ENCODE measurements around the gene C18orf54. TPM values are rescaled to one million over a fixed set of nuclear protein-coding genes. Genes with fewer than 3 reads are reported as not detected.

The C18orf54 gene
- total RNA-seq, 1 donor from 2014 or later, result 40.1 TPM

- no peaks in the 10 kb centered on the region for H3F3A ChIP-seq (ENCODE audit: low read depth)
- DNase-seq (ENCODE audit: low spot score), result no peak
- Mint-ChIP-seq H3K9me3 (no peaks in the 10 kb centered on the region), H3K4me1 (no peaks in the 10 kb centered on the region), H3K27me3 (ENCODE audit: insufficient read depth, low read depth) (no peaks in the 10 kb centered on the region), H3K4me3 (no peak overlapping the region), H3K36me3 (no peaks in the 10 kb centered on the region), H3K27ac (no peak overlapping the region)
- no peak overlapping the region for H3K27ac ChIP-seq
- H3K4me3 ChIP-seq, result no peak overlapping the region
- H3K9me3 ChIP-seq (ENCODE audit: low read depth), result no peaks in the 10 kb centered on the region
- H3K36me3 ChIP-seq, result no peaks in the 10 kb centered on the region
- H4K20me1 ChIP-seq (ENCODE audit: low read depth), result no peaks in the 10 kb centered on the region
- TF ChIP-seq EZH2 (IDR thresholded peaks at IDR 0.05) (no peak), EZH2phosphoT487 (IDR thresholded peaks at IDR 0.05) (no peak), CTCF (IDR thresholded peaks at IDR 0.05) (no peak)
- no peaks in the 10 kb centered on the region for H3K4me1 ChIP-seq
- H3K79me2 ChIP-seq (ENCODE audit: low read depth), result no peaks in the 10 kb centered on the region
- H3K9ac ChIP-seq, result no peak overlapping the region
- H3K4me2 ChIP-seq, result no peak overlapping the region
- H2AFZ ChIP-seq (replicated peaks), result peak overlapping the region; percentile 63
- no peaks in the 10 kb centered on the region for H3K27me3 ChIP-seq
Measured at GRCh38 chr18:54423831-54424230, 66.1 kb downstream of the C18orf54 start.

GRCh38 chr18:54426085-54426665 is 68.5 kb downstream of the C18orf54 start:
- no peaks in the 10 kb centered on the region for H3K4me1 ChIP-seq
- H3K9ac ChIP-seq, result no peak overlapping the region
- H3K27ac ChIP-seq, result no peak overlapping the region
- H3K4me3 ChIP-seq, result no peak overlapping the region
- Mint-ChIP-seq H3K27ac (no peak overlapping the region), H3K4me3 (no peak overlapping the region), H3K36me3 (no peaks in the 10 kb centered on the region), H3K9me3 (no peaks in the 10 kb centered on the region), H3K27me3 (ENCODE audit: insufficient read depth, low read depth) (no peaks in the 10 kb centered on the region), H3K4me1 (no peaks in the 10 kb centered on the region)
- H3K36me3 ChIP-seq, result no peaks in the 10 kb centered on the region
- no peaks in the 10 kb centered on the region for H3K79me2 ChIP-seq (ENCODE audit: low read depth)
- H3K27me3 ChIP-seq, result no peaks in the 10 kb centered on the region
- no peaks in the 10 kb centered on the region for H3F3A ChIP-seq (ENCODE audit: low read depth)
- no peaks in the 10 kb centered on the region for H3K9me3 ChIP-seq (ENCODE audit: low read depth)
- H3K4me2 ChIP-seq, result no peak overlapping the region
- TF ChIP-seq EZH2phosphoT487 (IDR thresholded peaks at IDR 0.05), result no peak
- no peak for TF ChIP-seq CTCF (IDR thresholded peaks at IDR 0.05)
- no peak for TF ChIP-seq EZH2 (IDR thresholded peaks at IDR 0.05)
- no peak for DNase-seq (ENCODE audit: low spot score)
- H4K20me1 ChIP-seq (ENCODE audit: low read depth), result no peaks in the 10 kb centered on the region
- no peak overlapping the region for H2AFZ ChIP-seq (replicated peaks)

Small RNAs within 50 kb of the gene (small RNA-seq; reads per million reads assigned to genes)
- 1.2 reads per million, percentile 81 among the genes with 10 or more reads in this experiment for gene SNRPGP2

Other genes starting within 250 kb of the C18orf54 start
- gene MBD2, start 133.2 kb upstream of the C18orf54 start, total RNA-seq (ENCODE audit: low replicate concordance), result 36.5 and 42.1 TPM in 2 replicates
- 103 and 191 TPM in 2 replicates for gene POLI, start 88.4 kb upstream of the C18orf54 start, total RNA-seq (ENCODE audit: low replicate concordance)
- gene STARD6, start within 50 bp of the C18orf54 start, total RNA-seq (ENCODE audit: low replicate concordance), result not detected in 2 replicates
- gene DYNAP, start 233.3 kb downstream of the C18orf54 start, total RNA-seq (ENCODE audit: low replicate concordance), result not detected in 2 replicates

Measured in neural progenitor cell (in vitro differentiated cells).